ENCODE data around the gene CFAP45. TPM values are rescaled to one million over a fixed set of nuclear protein-coding genes. Genes with fewer than 3 reads are reported as not detected.

The CFAP45 gene
- total RNA-seq, 1 donor from 2014 or later = 2.8 TPM

- Mint-ChIP-seq H3K4me3 (no peak overlapping the region), H3K27ac (no peak overlapping the region), H3K27me3 (no peaks in the 10 kb centered on the region), H3K4me1 (ENCODE audit: unreplicated experiment) (peaks cover 10% of the 10 kb centered on the region), H3K9me3 (no peaks in the 10 kb centered on the region), H3K36me3 (peaks cover 18% of the 10 kb centered on the region)
- DNase-seq (ENCODE audit: extremely low spot score, unreplicated experiment) = no peak
- TF ChIP-seq CTCF (conservative IDR thresholded peaks at IDR 0.05) = no peak
Measured at GRCh38 chr1:159930634-159931033, 30.7 kb upstream of the CFAP45 start.

- no peak overlapping the region for H3K4me3 Mint-ChIP-seq
- H3K9me3 Mint-ChIP-seq = no peaks in the 10 kb centered on the region
- no peak for TF ChIP-seq CTCF (conservative IDR thresholded peaks at IDR 0.05)
- no peaks in the 10 kb centered on the region for H3K27me3 Mint-ChIP-seq
- H3K36me3 Mint-ChIP-seq = peaks cover 18% of the 10 kb centered on the region
- peaks cover 10% of the 10 kb centered on the region for H3K4me1 Mint-ChIP-seq (ENCODE audit: unreplicated experiment)
- DNase-seq (ENCODE audit: extremely low spot score, unreplicated experiment) = no peak
- no peak overlapping the region for H3K27ac Mint-ChIP-seq
Measured at GRCh38 chr1:159930216-159930615, 30.3 kb upstream of the CFAP45 start.

- H3K9me3 Mint-ChIP-seq = no peaks in the 10 kb centered on the region
- H3K36me3 Mint-ChIP-seq = peaks cover 18% of the 10 kb centered on the region
- no peak overlapping the region for H3K4me3 Mint-ChIP-seq
- no peak for TF ChIP-seq CTCF (conservative IDR thresholded peaks at IDR 0.05)
- H3K4me1 Mint-ChIP-seq (ENCODE audit: unreplicated experiment) = peaks cover 10% of the 10 kb centered on the region
- DNase-seq (ENCODE audit: extremely low spot score, unreplicated experiment) = no peak
- no peak overlapping the region for H3K27ac Mint-ChIP-seq
- H3K27me3 Mint-ChIP-seq = no peaks in the 10 kb centered on the region
Measured at GRCh38 chr1:159929155-159930051, 29.4 kb upstream of the CFAP45 start.

GRCh38 chr1:159928491-159929050 is 28.6 kb upstream of the CFAP45 start:
- Mint-ChIP-seq H3K36me3 (peaks cover 13% of the 10 kb centered on the region), H3K27me3 (no peaks in the 10 kb centered on the region), H3K27ac (no peak overlapping the region), H3K4me1 (ENCODE audit: unreplicated experiment) (peaks cover 16% of the 10 kb centered on the region), H3K4me3 (no peak overlapping the region), H3K9me3 (no peaks in the 10 kb centered on the region)
- TF ChIP-seq CTCF (conservative IDR thresholded peaks at IDR 0.05) = no peak
- no peak for DNase-seq (ENCODE audit: extremely low spot score, unreplicated experiment)

GRCh38 chr1:159927849-159928431 is 28.0 kb upstream of the CFAP45 start:
- no peak for TF ChIP-seq CTCF (conservative IDR thresholded peaks at IDR 0.05)
- no peak overlapping the region for H3K4me3 Mint-ChIP-seq
- no peak for DNase-seq (ENCODE audit: extremely low spot score, unreplicated experiment)
- peaks cover 7% of the 10 kb centered on the region for H3K36me3 Mint-ChIP-seq
- H3K4me1 Mint-ChIP-seq (ENCODE audit: unreplicated experiment) = peaks cover 20% of the 10 kb centered on the region
- H3K27me3 Mint-ChIP-seq = no peaks in the 10 kb centered on the region
- no peak overlapping the region for H3K27ac Mint-ChIP-seq
- H3K9me3 Mint-ChIP-seq = no peaks in the 10 kb centered on the region
